Nephron (organoid): ENCODE data around the gene EXPH5.

Source experiments
- H3K27ac Mint-ChIP-seq, 3 experiments: 2 replicates each; pipeline ENCODE4 v1.8.0; 2020; ENCODE audit warnings: mixed read lengths in 3 of 3, mild to moderate bottlenecking in 2 of 3, moderate library complexity in 1 of 3
- H3K27me3 Mint-ChIP-seq: 2 replicates; pipeline ENCODE4 v1.8.0; 2021; ENCODE audit warnings: low read depth, mild to moderate bottlenecking, moderate library complexity, mixed read lengths
- H3K36me3 Mint-ChIP-seq: 2 replicates; pipeline ENCODE4 v1.8.0; 2020; ENCODE audit warnings: low read depth, mixed read lengths
- H3K4me1 Mint-ChIP-seq: 2 replicates; pipeline ENCODE4 v1.8.0; 2020; ENCODE audit warnings: mixed read lengths
- H3K4me3 Mint-ChIP-seq, 3 experiments: 2 replicates each; pipeline ENCODE4 v1.8.0; 2020; ENCODE audit warnings: mild to moderate bottlenecking in 3 of 3, mixed read lengths in 3 of 3, moderate library complexity in 2 of 3
- H3K9me3 Mint-ChIP-seq: 2 replicates; pipeline ENCODE4 v1.8.0; 2020; ENCODE audit warnings: mixed read lengths
- CTCF ChIP-seq, 3 experiments: fragments of 200-600 bp; sonication (generic); IDR thresholded peaks; one replicate each; pipeline ENCODE4 v1.5.0; 2021; ENCODE audit warnings: antibody characterized with exemption in 3 of 3; ENCODE audit not compliant: unreplicated experiment in 3 of 3

EXPH5 gene

GRCh38 chr11:108524422-108524821 is 69.1 kb downstream of the EXPH5 start:
- Mint-ChIP-seq H3K4me1 (no peaks in the 10 kb centered on the region), H3K36me3 (peaks cover 7% of the 10 kb centered on the region), H3K27me3 (no peaks in the 10 kb centered on the region), H3K4me3 (no peak overlapping the region), H3K27ac (no peak overlapping the region), H3K9me3 (no peaks in the 10 kb centered on the region)
- TF ChIP-seq CTCF (IDR thresholded peaks at IDR 0.05; ENCODE audit: unreplicated experiment in 3 of 3): no peak

GRCh38 chr11:108522318-108522717 is 71.2 kb downstream of the EXPH5 start:
- no peak for TF ChIP-seq CTCF (IDR thresholded peaks at IDR 0.05; ENCODE audit: unreplicated experiment in 3 of 3)
- Mint-ChIP-seq H3K4me3 (no peak overlapping the region), H3K27me3 (no peaks in the 10 kb centered on the region), H3K27ac (no peak overlapping the region), H3K9me3 (no peaks in the 10 kb centered on the region), H3K36me3 (peaks cover 5% of the 10 kb centered on the region), H3K4me1 (no peaks in the 10 kb centered on the region)

GRCh38 chr11:108518581-108518980 is 75.0 kb downstream of the EXPH5 start:
- no peak overlapping the region for H3K27ac Mint-ChIP-seq
- no peaks in the 10 kb centered on the region for H3K9me3 Mint-ChIP-seq
- H3K4me3 Mint-ChIP-seq: no peak overlapping the region
- no peaks in the 10 kb centered on the region for H3K4me1 Mint-ChIP-seq
- peaks cover 15% of the 10 kb centered on the region for H3K36me3 Mint-ChIP-seq
- no peak for TF ChIP-seq CTCF (IDR thresholded peaks at IDR 0.05; ENCODE audit: unreplicated experiment in 3 of 3)
- H3K27me3 Mint-ChIP-seq: no peaks in the 10 kb centered on the region

- H3K36me3 Mint-ChIP-seq: peaks cover 29% of the 10 kb centered on the region
- no peaks in the 10 kb centered on the region for H3K4me1 Mint-ChIP-seq
- TF ChIP-seq CTCF (IDR thresholded peaks at IDR 0.05; ENCODE audit: unreplicated experiment in 3 of 3): no peak
- H3K27me3 Mint-ChIP-seq: no peaks in the 10 kb centered on the region
- no peak overlapping the region for H3K4me3 Mint-ChIP-seq
- H3K27ac Mint-ChIP-seq: no peak overlapping the region
- no peaks in the 10 kb centered on the region for H3K9me3 Mint-ChIP-seq
Measured at GRCh38 chr11:108516125-108516524, 77.4 kb downstream of the EXPH5 start.

- no peaks in the 10 kb centered on the region for H3K27me3 Mint-ChIP-seq
- H3K36me3 Mint-ChIP-seq: peaks cover 41% of the 10 kb centered on the region
- no peak for TF ChIP-seq CTCF (IDR thresholded peaks at IDR 0.05; ENCODE audit: unreplicated experiment in 3 of 3)
- H3K27ac Mint-ChIP-seq: no peak overlapping the region
- no peaks in the 10 kb centered on the region for H3K4me1 Mint-ChIP-seq
- no peak overlapping the region for H3K4me3 Mint-ChIP-seq
- H3K9me3 Mint-ChIP-seq: no peaks in the 10 kb centered on the region
Measured at GRCh38 chr11:108512708-108513107, 80.9 kb downstream of the EXPH5 start.

GRCh38 chr11:108511851-108512474 is 81.6 kb downstream of the EXPH5 start:
- peak overlapping the region in 1 of 3 experiments; percentile 0 for H3K27ac Mint-ChIP-seq
- no peaks in the 10 kb centered on the region for H3K27me3 Mint-ChIP-seq
- peaks cover 41% of the 10 kb centered on the region for H3K36me3 Mint-ChIP-seq
- no peaks in the 10 kb centered on the region for H3K4me1 Mint-ChIP-seq
- no peaks in the 10 kb centered on the region for H3K9me3 Mint-ChIP-seq
- no peak overlapping the region for H3K4me3 Mint-ChIP-seq
- no peak for TF ChIP-seq CTCF (IDR thresholded peaks at IDR 0.05; ENCODE audit: unreplicated experiment in 3 of 3)
